Jurkat, Clone E6-1 (cell line): Measurements from ENCODE around the gene C4orf36.
"Not testable (repeated sequence)": the region's sequence is repeated elsewhere in the genome, so short reads cannot be mapped to it uniquely, and the experiment has no call there.

Experiments used
- DNase-seq: peaks from one replicate; pipeline ENCODE4 v3.0.0-alpha.2; 2011; ENCODE audit warnings: low read depth, low spot score
- H3K4me3 ChIP-seq: 2 replicates; pipeline ENCODE4 v1.5.1; 2011; ENCODE audit warnings: mild to moderate bottlenecking, low read length, control low read depth, moderate library complexity

The C4orf36 gene

DNA sequence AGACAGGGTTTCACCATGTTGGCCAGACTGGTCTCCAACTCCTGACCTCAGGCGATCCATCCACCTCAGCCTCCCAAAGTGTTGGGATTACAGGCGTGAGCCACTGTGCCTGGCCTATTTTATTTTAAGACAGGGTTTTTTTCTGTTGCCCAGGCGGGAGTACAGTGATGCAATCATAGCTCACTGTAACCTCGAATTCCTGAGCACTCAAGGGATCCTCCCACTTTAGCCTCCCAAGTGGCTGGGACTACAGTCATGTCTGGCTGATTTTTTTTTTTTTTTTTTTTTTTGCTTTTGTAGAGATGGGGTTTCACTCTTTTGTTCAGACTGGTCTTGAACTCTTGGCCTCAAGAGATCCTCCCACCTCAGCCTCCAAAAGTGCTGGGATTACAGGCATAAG is 16.8 kb downstream of the C4orf36 start:
- not testable (repeated sequence) for H3K4me3 ChIP-seq, DNase-seq

DNA sequence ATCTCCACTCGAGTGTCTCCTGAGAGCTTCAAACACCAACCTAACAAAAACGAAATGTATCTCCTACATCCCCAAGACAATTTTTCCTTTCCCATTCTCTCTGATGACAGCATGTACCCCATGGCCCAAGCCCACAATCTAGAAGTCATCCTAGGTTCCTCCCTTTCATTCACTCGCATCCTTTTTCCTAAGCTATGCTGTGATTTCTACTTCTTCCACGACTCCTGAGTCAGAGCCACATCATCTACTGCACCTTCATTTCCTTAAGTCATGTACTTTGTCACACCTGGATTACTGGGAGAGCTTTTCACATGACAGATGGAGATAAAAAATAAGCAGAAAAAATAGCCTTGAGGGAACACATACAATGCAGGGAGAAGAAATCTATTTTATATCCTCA is 20.1 kb downstream of the C4orf36 start:
- no peak overlapping the region for H3K4me3 ChIP-seq
- no peak for DNase-seq

DNA sequence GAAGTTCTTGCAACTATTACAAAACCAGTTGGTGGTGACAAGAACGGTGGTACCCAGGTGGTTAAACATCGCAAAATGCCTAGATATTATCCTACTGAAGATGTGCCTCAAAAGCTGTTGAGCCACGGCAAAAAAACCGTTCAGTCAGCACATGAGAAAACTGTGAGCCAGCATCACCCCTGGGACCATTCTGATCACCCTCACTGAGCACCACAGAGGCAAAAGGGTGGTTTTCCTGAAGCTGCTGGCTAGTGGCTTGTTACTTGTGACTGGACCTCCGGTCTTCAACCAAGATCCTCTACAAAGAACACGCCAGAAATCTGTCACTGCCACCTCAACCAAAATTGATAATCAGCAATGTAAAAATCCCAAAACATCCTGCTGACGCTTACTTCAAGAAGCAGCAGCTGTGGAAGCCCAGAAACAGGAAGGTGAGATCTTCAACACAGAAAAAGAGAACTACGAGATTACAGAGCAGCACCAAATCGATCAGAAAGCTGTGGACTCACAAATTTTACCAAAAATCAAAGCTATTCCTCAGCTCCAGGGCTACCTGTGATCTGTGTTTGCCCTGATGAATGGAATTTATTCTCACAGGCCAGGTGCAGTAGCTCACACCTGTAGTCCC is 21.7 kb downstream of the C4orf36 start:
- DNase-seq, result no peak
- no peak overlapping the region for H3K4me3 ChIP-seq

DNA sequence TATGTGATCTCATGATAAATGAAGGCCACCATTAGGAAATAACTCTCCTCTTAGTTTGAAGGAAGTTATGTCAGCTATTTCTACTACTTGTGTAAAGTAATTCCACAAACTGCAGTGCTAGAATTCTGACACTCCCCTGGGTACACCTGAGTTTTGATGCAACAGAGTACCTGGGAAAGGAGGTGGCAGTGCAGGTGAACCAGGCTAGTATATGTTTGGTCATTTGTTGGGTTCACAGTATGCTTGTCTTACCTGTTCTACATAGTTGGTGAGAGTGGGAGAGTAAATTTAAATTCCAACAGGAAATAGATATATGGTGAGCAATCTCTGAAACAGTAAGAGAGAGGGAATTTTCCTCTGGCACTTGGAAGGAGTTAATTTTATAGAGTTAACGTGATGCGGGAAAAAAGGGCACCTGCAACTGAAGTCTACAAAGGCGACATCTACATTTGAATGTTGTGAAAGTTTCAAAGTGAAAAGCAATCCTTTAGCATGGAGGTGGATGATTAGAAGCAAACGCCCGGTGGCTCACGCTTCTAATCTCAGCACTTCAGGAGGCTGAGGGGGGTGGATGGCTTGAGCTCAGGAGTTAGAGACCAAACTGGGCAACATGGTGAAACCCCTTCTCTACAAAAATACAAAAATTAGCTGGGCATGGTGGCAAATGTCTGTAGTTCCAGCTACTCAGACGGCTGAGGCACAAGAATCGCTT is 34.7 kb downstream of the C4orf36 start:
- DNase-seq, result no peak
- no peak overlapping the region for H3K4me3 ChIP-seq

DNA sequence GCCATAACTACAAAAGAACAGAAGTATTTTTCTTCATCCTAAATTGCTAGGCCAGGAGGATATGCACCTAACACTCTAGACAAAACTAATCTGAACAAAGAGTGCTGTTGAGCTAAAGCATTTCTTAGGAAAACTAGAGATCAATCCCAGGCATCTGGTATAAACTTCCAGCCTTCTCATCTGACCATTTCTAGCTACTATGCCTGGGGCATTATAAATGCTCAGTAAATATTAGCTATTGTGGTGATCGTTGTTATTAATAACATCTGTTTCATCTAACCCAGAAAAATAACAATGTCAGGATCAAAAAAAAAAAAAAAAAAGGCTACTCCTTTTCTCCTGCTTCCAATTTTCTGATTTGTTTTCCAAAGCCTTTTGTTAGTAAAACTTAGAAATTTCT is 35.3 kb downstream of the C4orf36 start:
- H3K4me3 ChIP-seq, result no peak overlapping the region
- DNase-seq, result no peak

DNA sequence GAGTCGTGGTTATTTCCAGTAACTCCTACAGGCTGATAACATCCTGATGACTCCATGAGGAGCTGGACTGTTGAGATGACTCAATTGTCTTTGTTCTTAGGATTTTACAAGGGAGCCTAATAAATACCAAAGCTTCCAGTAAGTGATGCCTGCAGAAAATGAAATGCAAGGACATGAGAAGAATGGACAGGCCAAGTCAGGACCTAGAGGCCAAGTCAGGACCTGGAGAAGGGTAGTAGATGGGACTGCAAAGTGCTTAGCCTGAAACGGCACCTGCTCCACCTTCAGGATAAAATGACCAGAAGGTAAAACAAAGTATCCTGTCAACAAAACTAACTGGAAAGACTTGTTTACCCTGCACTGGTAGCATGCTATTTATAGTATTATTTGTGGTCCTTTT is 36.6 kb downstream of the C4orf36 start:
- DNase-seq, result no peak
- H3K4me3 ChIP-seq, result no peak overlapping the region

DNA sequence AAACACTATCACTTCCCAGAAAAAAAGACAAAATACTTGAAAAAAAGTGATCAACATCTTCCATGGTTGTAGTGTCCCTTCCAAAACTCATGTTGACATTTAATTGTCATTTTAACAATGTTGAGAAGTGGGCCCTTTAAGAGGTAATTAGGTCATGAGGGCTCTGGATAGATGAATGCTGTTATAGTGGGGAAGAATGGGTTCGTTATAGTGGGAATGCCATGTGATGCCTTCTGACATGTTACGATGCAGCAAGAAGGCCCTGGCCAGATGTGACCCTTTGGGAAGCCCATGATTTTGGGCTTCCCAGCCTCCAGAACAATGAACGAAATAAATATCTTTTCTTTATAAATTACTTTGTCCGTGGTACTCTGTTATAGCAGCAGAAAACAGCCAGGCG is 39.0 kb downstream of the C4orf36 start:
- no peak overlapping the region for H3K4me3 ChIP-seq
- no peak for DNase-seq

DNA sequence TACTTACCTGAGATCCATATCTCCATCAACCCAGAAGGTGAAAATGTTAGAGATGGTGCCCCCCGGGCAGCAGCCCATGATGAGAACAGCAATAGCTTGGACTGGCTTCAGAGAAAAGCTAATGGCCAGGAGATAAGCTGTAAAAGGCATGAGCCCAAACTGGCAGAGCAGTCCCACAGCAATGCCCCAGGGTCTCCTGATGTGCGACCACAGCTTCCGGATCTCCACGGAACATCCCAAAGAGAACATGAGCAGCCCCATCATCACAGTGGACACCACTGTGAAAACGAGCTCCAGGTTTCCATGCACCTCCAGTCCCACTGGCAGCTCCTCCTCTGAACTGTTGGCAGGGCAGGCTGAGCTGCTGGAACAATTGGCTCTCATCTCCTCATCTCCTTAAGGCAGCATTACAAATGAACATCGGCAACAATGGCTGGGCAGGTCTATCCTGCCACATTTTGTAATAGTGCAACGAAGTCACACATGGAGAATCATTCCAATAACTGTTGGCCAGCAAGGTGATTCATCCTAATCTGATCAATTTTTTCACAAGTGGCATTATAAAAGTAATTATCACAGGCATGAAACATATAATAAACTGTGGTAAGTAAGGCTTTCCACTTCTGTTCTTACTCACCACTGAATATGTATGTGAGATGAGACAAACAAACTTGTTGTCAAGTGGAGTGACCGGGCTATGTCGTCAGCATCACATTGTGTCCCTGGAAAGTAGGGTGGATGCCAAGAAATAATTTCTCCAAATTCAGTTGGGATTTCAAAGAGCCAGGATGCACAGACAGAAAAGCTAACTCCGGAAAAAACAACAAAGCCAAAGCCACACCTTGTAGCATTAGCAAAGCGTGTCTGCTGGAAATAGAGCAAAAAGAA is 43.2 kb downstream of the C4orf36 start, which contains the start of gene SLC10A6:
Gene SLC10A6, minus strand, starts transcription at position 653 of the 888 bp plus-strand sequence. Its CDS starts 269 bp downstream, at position 384.
- H3K4me3 ChIP-seq, result no peak within 1 kb of the TSS
- no peak for DNase-seq

DNA sequence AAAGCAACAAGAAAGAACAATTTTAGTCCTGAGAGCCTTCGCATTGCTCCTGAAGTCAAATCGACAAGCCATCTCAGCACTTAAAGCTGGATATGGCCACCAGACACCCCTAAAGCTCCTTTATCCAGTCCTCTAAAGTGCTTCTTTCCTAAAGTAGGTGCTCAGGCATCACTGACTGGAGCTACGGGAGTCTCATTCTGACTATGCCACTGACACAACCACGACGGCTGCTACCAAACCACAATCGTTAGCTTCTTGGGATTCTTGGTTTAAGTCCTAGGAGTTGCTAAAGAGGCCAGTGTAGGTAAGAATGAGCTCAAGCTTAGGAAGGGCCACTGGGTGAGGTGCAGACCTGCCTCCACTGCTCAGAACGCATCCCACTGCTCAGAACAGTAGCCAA is 44.1 kb downstream of the C4orf36 start:
- DNase-seq, result no peak
- no peak overlapping the region for H3K4me3 ChIP-seq

DNA sequence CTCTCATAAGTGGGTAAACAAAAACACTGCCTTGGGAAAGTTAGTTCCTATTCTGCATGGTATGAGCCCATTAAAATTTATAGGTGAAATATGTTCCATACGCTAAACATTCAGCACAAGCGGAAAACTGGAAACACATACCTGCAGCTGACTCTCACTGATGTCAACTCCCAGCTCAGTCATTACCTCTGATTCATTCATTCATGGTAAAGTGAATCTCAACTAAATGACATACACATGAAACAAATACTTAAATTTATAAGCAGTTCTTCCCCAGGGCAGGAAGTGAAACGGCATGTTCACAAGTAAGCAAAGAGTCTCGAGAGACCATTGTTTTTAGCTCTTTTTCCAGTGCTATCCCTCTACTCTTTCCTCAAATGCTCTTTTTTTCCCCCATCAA is 44.7 kb downstream of the C4orf36 start:
- DNase-seq, result no peak
- H3K4me3 ChIP-seq, result no peak overlapping the region

DNA sequence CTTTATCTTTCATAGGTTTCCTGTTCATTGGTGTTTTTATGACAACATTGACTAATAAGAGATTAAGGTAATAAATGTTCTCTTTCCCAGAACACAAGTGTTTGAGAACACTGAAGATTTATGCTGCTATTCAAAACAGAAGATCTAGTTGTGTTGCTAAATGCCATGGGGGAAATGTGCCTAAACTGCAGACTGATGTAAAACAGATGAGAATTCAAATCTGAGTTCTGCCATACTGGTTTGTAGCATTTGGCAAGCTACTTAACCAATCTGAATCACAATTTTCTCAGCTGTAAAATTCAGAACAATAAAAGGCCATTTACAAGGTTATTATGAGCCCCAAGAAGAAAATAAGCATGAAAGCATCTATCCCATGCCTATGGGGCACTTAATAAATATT is 45.3 kb downstream of the C4orf36 start:
- H3K4me3 ChIP-seq, result no peak overlapping the region
- DNase-seq, result no peak

DNA sequence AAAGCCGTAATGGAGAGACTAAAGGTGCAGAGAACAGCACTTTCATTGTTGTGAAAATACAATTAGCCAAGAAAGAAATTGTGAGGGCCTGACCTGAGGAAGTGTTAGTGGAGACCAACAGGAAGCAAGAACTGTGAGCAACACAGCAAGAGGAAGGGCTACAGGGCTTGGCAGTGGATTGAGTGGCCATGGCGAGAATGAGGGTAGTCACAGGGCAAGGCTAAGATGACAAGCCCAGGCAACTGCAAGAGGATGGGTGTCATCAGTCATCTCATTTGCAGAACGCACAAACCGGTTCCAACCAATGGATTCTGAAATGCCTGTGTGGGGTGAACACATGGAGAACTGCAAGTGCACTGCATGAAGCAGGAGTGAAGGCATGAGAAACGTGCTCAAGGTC is 46.6 kb downstream of the C4orf36 start:
- no peak overlapping the region for H3K4me3 ChIP-seq
- no peak for DNase-seq

DNA sequence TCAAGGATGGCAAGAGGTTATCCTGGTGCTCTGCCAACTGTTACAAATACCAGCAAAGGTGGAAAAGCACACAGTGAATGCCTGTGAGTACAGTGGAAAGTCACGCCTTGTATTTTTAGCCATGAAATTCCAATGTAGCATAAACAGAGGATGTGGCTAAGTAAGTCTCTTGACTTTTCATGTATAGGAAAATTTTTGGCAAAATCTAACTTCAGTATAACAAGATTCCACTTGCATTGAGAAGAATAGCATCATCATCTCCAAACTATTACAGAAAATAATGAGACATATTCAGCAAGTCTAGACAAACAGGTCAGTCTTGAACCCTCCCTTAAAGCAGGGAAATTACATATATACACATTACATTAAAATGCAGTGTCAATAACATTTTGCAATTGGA is 50.9 kb downstream of the C4orf36 start:
- H3K4me3 ChIP-seq, result no peak overlapping the region
- no peak for DNase-seq

DNA sequence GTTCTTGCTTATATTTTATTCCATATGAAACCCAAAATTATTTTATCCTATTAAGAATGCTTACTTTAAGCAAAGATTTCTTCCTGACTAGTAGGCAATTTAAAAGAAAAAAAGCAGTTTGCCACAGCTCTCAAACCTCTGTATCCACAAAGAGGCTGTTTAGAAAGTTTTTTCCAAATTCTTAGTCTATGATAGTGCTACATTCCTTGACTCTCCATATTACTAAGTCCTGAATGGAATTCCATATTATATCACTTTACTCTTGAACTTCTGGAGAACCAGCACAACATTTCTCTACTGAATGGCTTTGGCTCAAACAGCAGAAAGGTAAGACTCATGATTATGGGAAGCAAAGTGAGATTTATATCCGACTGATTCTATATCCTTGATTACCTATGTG is 51.4 kb downstream of the C4orf36 start:
- no peak for DNase-seq
- H3K4me3 ChIP-seq, result no peak overlapping the region

DNA sequence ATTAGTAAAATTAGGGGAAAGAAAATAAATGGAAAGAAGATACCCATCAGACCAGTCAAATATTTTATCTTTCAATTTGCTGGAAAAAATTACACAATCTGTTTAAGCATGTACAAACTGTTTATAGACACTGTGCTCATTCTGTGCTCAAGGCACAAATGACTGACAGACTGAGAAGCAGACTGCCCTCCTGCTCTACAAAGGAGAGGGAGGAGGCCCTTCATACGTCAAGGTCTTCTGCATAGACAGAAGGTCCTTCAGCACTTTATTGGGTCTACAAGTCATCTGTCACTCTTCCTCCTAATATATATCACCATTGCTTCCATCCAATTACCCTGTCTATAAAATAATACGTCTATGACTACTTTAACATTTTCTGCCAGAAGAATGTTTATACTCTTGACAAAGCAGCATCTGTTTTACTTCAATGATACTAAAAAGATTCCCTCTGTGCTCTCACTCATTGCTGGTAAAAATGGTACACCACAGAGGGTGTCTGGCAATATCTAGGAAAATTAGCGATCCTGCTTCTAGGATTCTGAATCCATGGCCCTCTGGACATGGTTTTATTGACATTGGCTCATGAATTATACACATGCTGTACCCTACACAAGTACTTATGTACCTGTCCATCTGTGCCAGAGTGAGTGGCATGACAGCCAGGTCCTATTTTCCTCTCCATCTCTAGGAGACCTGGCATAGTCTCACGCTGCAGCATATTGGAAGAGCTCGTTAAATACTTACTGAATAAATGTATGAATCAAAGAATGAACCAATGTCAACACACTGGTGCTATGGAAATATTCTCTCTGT is 54.3 kb downstream of the C4orf36 start:
- H3K4me3 ChIP-seq, result no peak overlapping the region
- no peak for DNase-seq

DNA sequence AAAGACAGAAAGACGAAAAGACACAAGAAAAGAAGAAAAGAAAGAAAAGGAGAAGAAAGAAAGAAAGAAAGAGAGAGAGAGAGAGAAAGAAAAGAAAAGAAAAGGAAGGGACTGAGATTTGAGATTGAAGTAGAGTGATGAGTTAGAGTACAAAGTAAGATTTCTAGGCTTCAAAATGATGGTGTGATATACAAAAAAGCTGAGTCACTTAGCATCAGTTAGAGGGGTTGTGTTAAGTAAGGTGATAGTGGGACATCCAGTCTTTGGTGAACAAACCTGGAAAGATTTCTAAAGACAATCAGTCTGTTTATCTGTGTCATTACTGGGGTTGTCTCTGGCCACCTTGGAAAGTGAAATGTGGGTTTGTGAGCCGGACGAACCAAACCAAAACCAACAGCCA is 56.5 kb downstream of the C4orf36 start:
- DNase-seq, result no peak
- H3K4me3 ChIP-seq, result no peak overlapping the region

DNA sequence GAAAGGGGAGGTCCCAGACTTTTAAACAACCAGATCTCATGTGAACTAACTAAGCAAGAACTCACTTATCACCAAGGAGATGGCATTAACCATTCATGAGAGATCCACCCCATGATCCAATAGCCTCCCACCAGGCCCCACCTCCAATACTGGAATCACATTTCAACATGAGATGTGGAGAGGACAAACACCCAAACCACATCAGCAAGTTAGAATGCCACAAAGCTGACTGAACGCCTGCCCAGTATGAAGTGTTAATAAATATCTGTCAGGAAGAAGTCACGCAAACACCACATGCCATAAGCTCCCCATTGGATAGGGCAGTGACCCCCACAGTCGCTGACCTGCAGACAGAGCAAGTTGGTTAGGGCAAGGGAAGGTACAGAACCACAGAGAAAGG is 57.3 kb downstream of the C4orf36 start:
- DNase-seq, result no peak
- H3K4me3 ChIP-seq, result no peak overlapping the region

DNA sequence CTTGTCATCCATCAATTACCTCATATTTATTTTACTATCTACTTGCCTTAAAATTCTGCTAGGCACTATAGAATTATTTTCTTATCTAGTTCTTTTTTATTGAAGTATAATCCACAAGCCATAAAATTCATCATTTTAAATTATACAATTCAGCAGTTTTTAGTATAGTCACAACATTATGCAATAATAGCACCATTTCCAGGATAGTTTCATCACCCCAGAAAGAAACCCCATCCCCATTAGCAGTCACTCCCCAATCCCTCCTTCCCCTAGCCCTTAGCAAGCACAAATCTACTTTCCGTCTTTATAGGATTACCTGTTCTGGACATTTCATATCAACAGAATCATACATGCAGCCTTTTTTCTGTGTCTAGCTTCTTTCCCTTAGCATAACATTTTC is 58.6 kb downstream of the C4orf36 start:
- H3K4me3 ChIP-seq, result no peak overlapping the region
- no peak for DNase-seq
